Memory B cell (primary cell): ENCODE results near the gene TNFRSF14.
A peak's percentile ranks its signal among the peaks of the same experiment; 100 is the strongest.
"Not testable (repeated sequence)": the region's sequence is repeated elsewhere in the genome, so short reads cannot be mapped to it uniquely, and the experiment has no call there.

Source experiments
- ATAC-seq: fragments of 150-1000 bp; cut with Tn5 transposase; 2 replicates; pipeline ENCODE4 v1.10.0; 2021; ENCODE audit warnings: low read depth, mild to moderate bottlenecking, moderate library complexity
- DNase-seq, 2 donors: peaks; one replicate each; pipeline ENCODE4 v3.0.0; 2022; ENCODE audit warnings: low spot score in 2 of 2
- H3K27ac Mint-ChIP-seq: one replicate; pipeline ENCODE4 v1.8.0; 2022; ENCODE audit warnings: mild to moderate bottlenecking, moderate library complexity, mixed read lengths
- H3K27me3 Mint-ChIP-seq: one replicate; pipeline ENCODE4 v1.8.0; 2022; ENCODE audit warnings: mixed read lengths
- H3K36me3 Mint-ChIP-seq: one replicate; pipeline ENCODE4 v1.8.0; 2022; ENCODE audit warnings: mild to moderate bottlenecking, mixed read lengths
- H3K4me1 Mint-ChIP-seq: one replicate; pipeline ENCODE4 v1.8.0; 2022; ENCODE audit warnings: mixed read lengths
- H3K4me3 Mint-ChIP-seq: one replicate; pipeline ENCODE4 v1.8.0; 2022; ENCODE audit warnings: mild to moderate bottlenecking, moderate library complexity, mixed read lengths
- H3K9me3 Mint-ChIP-seq: one replicate; pipeline ENCODE4 v1.8.0; 2022; ENCODE audit warnings: mixed read lengths

Gene TNFRSF14

DNA sequence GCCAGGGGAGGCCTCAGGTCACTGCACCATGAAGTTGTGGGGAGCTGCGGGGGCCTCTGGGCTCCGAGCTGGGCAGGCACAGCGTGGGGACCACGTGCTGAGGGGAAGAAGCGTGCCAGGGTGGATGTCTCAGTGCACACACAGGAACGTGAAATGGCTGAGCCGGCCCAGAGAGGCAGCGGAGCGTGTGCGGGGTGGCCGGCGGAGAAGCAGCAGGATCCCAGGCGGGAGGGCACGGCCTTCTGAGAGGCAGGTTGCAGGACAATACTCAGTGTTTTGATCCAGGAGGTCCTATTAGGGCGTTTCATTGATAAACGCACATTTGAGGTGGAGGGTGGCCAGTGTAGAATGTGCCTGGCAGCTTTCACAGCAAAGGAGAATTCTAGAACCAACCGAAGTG, 12.9 kb downstream of the TNFRSF14 start:
- no peak for DNase-seq
- Mint-ChIP-seq H3K27ac (no peak overlapping the region), H3K27me3 (no peaks in the 10 kb centered on the region), H3K4me1 (peaks cover 17% of the 10 kb centered on the region), H3K9me3 (peaks cover 12% of the 10 kb centered on the region), H3K4me3 (no peak overlapping the region), H3K36me3 (peaks cover 7% of the 10 kb centered on the region)
- ATAC-seq, result no peak

- DNase-seq, ATAC-seq, H3K4me3 Mint-ChIP-seq, H3K27ac Mint-ChIP-seq, H3K36me3 Mint-ChIP-seq, H3K27me3 Mint-ChIP-seq: not testable (repeated sequence)
- peaks cover 14% of the 10 kb centered on the region for H3K9me3 Mint-ChIP-seq
- peaks cover 19% of the 10 kb centered on the region for H3K4me1 Mint-ChIP-seq
These were observed 13.5 kb downstream of the TNFRSF14 start for GRCh38 chr1:2569703-2570102.

- H3K27me3 Mint-ChIP-seq, result no peaks in the 10 kb centered on the region
- DNase-seq (no peak), ATAC-seq (no peak)
- no peak overlapping the region for H3K4me3 Mint-ChIP-seq
- H3K9me3 Mint-ChIP-seq, result peaks cover 14% of the 10 kb centered on the region
- peaks cover 13% of the 10 kb centered on the region for H3K4me1 Mint-ChIP-seq
- no peak overlapping the region for H3K27ac Mint-ChIP-seq
- peaks cover 7% of the 10 kb centered on the region for H3K36me3 Mint-ChIP-seq
These were observed 14.2 kb downstream of the TNFRSF14 start for GRCh38 chr1:2570332-2570731.

- Mint-ChIP-seq H3K9me3 (peaks cover 14% of the 10 kb centered on the region), H3K36me3 (peaks cover 7% of the 10 kb centered on the region), H3K4me1 (peaks cover 20% of the 10 kb centered on the region), H3K27ac (no peak overlapping the region), H3K27me3 (no peaks in the 10 kb centered on the region), H3K4me3 (no peak overlapping the region)
- ATAC-seq (no peak), DNase-seq (no peak)
These were observed 15.2 kb downstream of the TNFRSF14 start for GRCh38 chr1:2571348-2571747.

- peaks cover 7% of the 10 kb centered on the region for H3K36me3 Mint-ChIP-seq
- peaks cover 22% of the 10 kb centered on the region for H3K4me1 Mint-ChIP-seq
- no peak overlapping the region for H3K4me3 Mint-ChIP-seq
- peaks cover 14% of the 10 kb centered on the region for H3K9me3 Mint-ChIP-seq
- DNase-seq (no peak), ATAC-seq (no peak)
- peak overlapping the region; percentile 51 for H3K27ac Mint-ChIP-seq
- H3K27me3 Mint-ChIP-seq, result no peaks in the 10 kb centered on the region
These were observed 17.2 kb downstream of the TNFRSF14 start for GRCh38 chr1:2573250-2573920.

DNA sequence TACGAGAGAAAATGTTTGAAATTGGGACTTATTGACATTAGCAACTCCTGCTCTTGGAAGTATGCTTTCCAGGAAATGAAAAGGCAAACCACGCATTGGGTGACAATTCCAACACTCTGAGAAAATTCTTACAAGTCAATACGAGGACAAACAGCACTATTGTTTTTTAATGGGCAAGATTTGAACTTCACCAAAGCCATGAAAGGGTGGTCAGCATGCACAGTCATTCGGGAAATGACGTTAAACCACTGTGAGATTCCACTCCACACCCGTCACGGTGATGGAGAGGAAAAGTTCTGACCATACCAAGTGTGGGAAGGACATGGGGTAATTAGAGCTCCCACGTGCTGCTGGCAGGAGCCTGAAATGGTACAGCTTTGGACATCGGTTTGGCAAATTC, 18.2 kb downstream of the TNFRSF14 start:
- Mint-ChIP-seq H3K27me3 (no peaks in the 10 kb centered on the region), H3K4me1 (peaks cover 28% of the 10 kb centered on the region), H3K4me3 (no peak overlapping the region), H3K9me3 (peaks cover 14% of the 10 kb centered on the region), H3K36me3 (peaks cover 11% of the 10 kb centered on the region), H3K27ac (no peak overlapping the region)
- ATAC-seq (no peak), DNase-seq (no peak)

GRCh38 chr1:2575801-2576663, 19.9 kb downstream of the TNFRSF14 start:
- no peak for ATAC-seq
- peaks cover 16% of the 10 kb centered on the region for H3K9me3 Mint-ChIP-seq
- DNase-seq, result no peak
- peak overlapping the region; percentile 92 for H3K4me3 Mint-ChIP-seq
- H3K4me1 Mint-ChIP-seq, result peaks cover 37% of the 10 kb centered on the region
- no peaks in the 10 kb centered on the region for H3K27me3 Mint-ChIP-seq
- H3K36me3 Mint-ChIP-seq, result peaks cover 15% of the 10 kb centered on the region
- H3K27ac Mint-ChIP-seq, result peak overlapping the region; percentile 98

DNA sequence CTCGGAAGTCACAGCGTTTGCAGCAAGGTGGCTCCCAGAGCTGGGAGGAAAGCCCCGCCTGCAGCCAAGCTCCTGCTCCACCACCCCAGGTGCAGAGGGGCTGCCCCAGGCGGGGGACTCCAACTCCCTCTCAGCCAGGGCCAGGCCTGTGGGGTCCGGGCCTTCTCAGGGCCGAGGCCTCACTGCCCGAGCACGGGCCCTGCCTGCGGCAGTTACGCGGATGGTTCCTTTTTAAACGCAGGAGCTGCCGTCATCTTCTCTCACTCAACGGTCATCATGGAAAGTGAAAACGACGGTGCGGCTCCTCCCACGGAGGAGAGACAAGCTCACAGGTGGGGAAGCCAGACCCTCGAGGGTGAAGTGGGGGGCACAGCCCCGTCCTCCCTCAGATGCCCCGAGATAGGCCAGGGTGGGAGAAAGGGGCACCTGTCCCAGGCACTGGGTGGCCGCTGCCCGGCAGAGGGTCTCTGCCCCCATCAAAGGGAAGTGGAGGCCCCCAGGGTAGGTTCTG, 21.4 kb downstream of the TNFRSF14 start:
- not testable (repeated sequence) for H3K27me3 Mint-ChIP-seq
- ATAC-seq (peak; percentile 61), DNase-seq (peak; percentile 56 to 64)
- H3K4me1 Mint-ChIP-seq, result peaks cover 48% of the 10 kb centered on the region
- H3K27ac Mint-ChIP-seq, result peak overlapping the region; percentile 98
- peaks cover 18% of the 10 kb centered on the region for H3K9me3 Mint-ChIP-seq
- H3K4me3 Mint-ChIP-seq, result peak overlapping the region; percentile 92
- peaks cover 20% of the 10 kb centered on the region for H3K36me3 Mint-ChIP-seq

DNA sequence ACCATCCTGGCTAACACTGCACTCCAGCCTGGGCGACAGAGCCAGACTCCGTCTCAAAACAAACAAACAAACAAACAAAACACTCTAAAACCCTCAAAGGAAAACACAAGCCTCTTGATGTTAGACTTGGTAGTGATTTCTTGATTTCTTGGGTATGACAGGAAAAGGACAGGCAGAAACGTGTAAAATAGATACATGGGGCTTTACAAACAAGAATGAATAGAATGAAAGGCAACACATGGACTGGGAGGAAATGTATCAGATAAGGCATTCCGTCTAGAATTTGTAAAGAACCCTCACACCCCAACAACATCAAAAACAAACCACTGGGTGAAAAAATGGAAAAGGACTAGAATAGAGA, 22.6 kb downstream of the TNFRSF14 start:
- peaks cover 48% of the 10 kb centered on the region for H3K4me1 Mint-ChIP-seq
- peaks cover 11% of the 10 kb centered on the region for H3K9me3 Mint-ChIP-seq
- H3K27ac Mint-ChIP-seq, result peak overlapping the region; percentile 98
- DNase-seq (no peak), ATAC-seq (no peak)
- no peaks in the 10 kb centered on the region for H3K27me3 Mint-ChIP-seq
- H3K4me3 Mint-ChIP-seq, result peak overlapping the region; percentile 92
- peaks cover 14% of the 10 kb centered on the region for H3K36me3 Mint-ChIP-seq

- Mint-ChIP-seq H3K36me3 (peaks cover 13% of the 10 kb centered on the region), H3K27me3 (no peaks in the 10 kb centered on the region), H3K4me1 (peaks cover 54% of the 10 kb centered on the region), H3K4me3 (peak overlapping the region; percentile 27), H3K27ac (peak overlapping the region; percentile 98), H3K9me3 (peaks cover 5% of the 10 kb centered on the region)
- DNase-seq (no peak), ATAC-seq (no peak)
These were observed 24.5 kb downstream of the TNFRSF14 start for GRCh38 chr1:2580691-2581090.

GRCh38 chr1:2582391-2582790, 26.2 kb downstream of the TNFRSF14 start:
- ATAC-seq, result no peak
- H3K4me1 Mint-ChIP-seq, result peaks cover 45% of the 10 kb centered on the region
- peaks cover 13% of the 10 kb centered on the region for H3K36me3 Mint-ChIP-seq
- peak overlapping the region; percentile 98 for H3K27ac Mint-ChIP-seq
- DNase-seq, result no peak
- no peaks in the 10 kb centered on the region for H3K27me3 Mint-ChIP-seq
- peaks cover 5% of the 10 kb centered on the region for H3K9me3 Mint-ChIP-seq
- H3K4me3 Mint-ChIP-seq, result no peak overlapping the region

GRCh38 chr1:2583331-2583791, 27.2 kb downstream of the TNFRSF14 start:
- Mint-ChIP-seq H3K27me3 (no peaks in the 10 kb centered on the region), H3K27ac (peak overlapping the region; percentile 98), H3K4me3 (no peak overlapping the region), H3K36me3 (peaks cover 13% of the 10 kb centered on the region), H3K4me1 (peaks cover 47% of the 10 kb centered on the region), H3K9me3 (peaks cover 5% of the 10 kb centered on the region)
- ATAC-seq (no peak), DNase-seq (no peak)

DNA sequence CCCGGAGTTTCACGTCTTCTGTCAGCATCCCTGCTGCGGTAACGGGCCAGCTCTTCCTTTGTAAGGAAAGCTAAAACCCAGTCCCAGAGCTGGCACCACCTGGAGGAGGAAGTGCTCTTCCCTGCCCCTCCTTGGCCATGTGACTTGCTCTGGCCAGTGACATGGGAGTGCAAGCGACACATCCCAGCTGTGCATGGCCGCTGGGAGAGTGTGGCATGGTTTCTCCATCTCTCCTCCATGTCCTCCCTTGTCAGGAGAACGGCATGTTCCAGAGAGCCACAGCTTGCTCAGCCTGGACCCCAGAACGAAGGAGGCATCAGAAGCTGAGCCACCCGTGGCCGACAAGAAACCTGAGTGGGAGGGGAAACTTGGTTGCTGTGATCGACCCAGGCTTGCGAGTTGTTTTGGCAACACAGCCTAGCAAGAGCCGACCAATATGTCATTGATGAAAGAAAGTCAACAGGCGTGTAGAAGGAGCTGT, 27.7 kb downstream of the TNFRSF14 start:
- peak overlapping the region; percentile 86 for H3K4me3 Mint-ChIP-seq
- peaks cover 11% of the 10 kb centered on the region for H3K36me3 Mint-ChIP-seq
- ATAC-seq (no peak), DNase-seq (no peak)
- H3K27ac Mint-ChIP-seq, result peak overlapping the region; percentile 98
- peaks cover 5% of the 10 kb centered on the region for H3K9me3 Mint-ChIP-seq
- no peaks in the 10 kb centered on the region for H3K27me3 Mint-ChIP-seq
- peaks cover 44% of the 10 kb centered on the region for H3K4me1 Mint-ChIP-seq

DNA sequence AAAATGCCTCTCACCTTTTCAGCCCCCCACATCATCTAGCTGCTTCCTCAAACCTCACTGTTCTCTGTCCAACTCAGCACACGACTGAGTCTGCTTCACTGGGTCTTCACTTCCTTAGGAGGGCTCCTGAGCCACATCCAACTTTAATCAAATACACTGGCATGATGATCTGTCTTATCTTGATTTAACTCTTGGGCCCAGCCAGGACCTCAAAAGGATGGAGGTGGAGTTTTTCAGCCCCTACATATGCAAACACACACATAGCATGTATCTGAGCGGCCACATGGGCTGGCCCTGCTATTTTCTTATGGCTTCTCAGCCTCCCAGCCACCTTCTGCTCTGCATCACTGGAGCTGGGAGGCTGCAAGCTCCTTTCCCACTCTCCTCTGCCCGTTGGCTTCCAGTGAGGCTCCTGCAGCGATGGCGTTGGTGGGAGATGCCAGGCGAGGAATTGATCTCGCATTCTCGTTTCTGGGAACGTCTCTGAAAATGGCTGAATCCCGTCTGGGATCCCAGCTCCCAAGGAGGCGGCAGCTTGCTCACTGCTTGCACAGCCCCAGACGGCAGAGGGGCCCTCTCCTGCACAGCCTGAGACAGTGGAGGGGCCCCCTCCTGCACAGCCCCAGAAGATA, 28.6 kb downstream of the TNFRSF14 start:
- no peak for ATAC-seq
- Mint-ChIP-seq H3K27ac (peak overlapping the region; percentile 98), H3K4me3 (peak overlapping the region; percentile 86), H3K36me3 (peaks cover 7% of the 10 kb centered on the region), H3K9me3 (peaks cover 5% of the 10 kb centered on the region), H3K27me3 (no peaks in the 10 kb centered on the region), H3K4me1 (peaks cover 37% of the 10 kb centered on the region)
- DNase-seq, result no peak
